ENCODE results near the gene CPHXL. TPM values are rescaled to one million over a fixed set of nuclear protein-coding genes. Genes with fewer than 3 reads are reported as not detected.

Gene CPHXL
- not detected for polyA plus RNA-seq (2013, experiment 1 of 2; ENCODE audit: insufficient read length)
- not detected for polyA plus RNA-seq (2013, experiment 2 of 2; ENCODE audit: insufficient read length)

DNA sequence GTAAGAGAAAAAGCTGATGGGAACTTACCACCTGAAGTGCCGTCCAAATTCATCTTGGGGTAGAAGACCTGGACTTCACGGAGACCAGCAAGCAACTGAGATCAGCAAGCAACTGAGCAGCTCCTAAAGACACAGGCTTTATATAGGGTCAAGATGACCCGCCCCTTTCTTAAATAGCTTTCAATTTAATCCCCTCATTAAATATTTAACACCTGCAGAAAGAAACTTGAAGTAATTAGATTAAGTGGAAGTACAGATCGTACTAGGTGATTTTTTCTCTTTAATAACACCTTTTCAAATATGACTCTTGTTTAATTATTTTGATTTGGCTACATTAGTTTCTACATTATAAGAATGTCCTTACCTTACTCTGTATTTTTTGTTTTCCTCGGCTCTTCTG, at the start of gene CPHXL:
Gene CPHXL (minus strand): TSS at position 101 of the 400 bp plus-strand sequence. CDS start 48 bp downstream, at position 53.
- DNase-seq = no peak

- DNase-seq = no peak
These were observed 47.9 kb upstream of the CPHXL start for GRCh38 chr16:75774197-75774596.

GRCh38 chr16:75770051-75770450, 43.8 kb upstream of the CPHXL start:
- no peak for DNase-seq

GRCh38 chr16:75764154-75764768, 38.0 kb upstream of the CPHXL start:
- peak; percentile 61 for DNase-seq

DNA sequence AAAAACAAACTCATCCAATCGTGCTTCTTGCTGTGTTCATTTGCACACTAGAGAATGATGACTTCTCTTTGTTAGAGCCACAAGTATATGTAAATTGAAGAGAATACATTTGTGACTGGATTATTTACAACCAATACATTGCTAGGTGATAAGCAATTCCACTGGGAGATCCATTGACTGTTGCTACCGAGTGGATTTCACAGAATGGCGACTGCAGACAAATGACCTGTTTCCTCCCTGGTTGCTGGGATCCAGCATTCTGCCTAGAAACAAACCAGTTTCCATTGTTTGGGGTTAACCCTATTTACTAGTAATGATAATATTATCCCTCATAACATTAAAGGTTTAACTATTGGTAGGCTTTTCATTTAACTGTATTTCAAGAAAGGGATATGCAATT, 36.9 kb upstream of the CPHXL start:
- no peak for DNase-seq

DNA sequence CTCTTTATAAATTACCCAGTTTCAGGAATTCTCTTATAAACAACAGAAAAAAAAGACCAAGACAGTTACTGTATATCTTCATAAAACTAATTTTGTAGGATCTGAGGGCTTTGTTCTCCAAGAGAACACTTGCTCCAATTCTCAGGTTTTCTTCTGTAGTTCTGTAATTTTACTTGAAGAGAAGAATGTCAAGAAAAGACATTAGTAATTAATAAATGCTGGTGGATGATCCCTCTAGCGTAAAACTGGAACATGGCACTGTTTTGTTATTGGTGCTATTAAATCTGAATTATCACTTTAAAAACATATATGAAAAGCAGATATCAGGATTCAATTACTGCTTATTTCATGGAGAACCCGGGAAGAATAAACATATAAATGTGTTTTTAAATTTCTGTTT, 36.5 kb upstream of the CPHXL start:
- no peak for DNase-seq

GRCh38 chr16:75761108-75761507, 34.8 kb upstream of the CPHXL start:
- peak; percentile 43 for DNase-seq

DNA sequence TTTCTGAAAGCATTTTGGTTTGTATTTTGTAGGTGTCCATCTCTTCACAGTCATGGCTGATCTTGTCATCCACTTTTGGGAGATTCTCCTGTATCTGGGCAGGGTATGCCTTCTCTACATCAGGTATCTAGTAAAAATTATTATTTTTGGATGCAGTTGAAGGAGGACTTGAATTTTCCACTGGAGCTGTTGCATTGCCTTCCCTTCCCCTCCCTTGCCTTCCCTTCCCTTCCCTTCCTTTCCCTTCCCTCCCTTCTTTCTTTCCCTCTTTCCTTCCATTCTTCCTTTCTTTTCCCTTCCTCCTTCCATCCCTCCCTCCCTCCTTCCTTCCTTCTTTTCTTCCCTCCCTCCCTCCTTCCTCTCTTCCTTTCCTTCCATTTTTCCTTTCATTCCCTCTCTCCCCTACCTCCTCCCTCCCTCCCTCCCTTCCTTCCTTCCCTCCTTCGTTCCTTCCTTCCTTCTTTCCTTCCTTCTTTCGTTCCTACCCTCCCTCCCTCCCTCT, 33.8 kb upstream of the CPHXL start:
- no peak for DNase-seq

- DNase-seq = peak; percentile 41
These were observed 31.9 kb upstream of the CPHXL start for GRCh38 chr16:75758215-75758614.

- no peak for DNase-seq
These were observed 27.9 kb upstream of the CPHXL start for GRCh38 chr16:75754141-75754540.

- DNase-seq = no peak
These were observed 24.2 kb upstream of the CPHXL start for GRCh38 chr16:75750528-75750927.

DNA sequence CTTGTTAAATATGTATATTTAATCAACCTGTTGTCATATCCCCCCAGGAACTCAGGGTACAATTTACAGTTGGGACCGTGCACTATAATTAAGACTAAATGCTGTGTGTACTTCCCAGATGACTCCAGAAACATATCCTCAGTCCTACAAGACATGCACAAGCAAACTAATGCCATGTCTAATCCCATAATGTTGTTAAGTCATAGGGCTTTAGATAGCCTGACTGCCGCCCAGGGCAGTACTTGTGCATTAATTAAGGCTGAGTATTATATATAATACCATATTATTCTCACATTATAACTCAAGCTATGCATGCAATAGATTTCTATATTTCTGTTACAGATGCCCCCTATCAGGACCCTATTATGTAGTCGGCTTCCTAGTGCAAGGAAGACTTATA, 20.1 kb upstream of the CPHXL start:
- DNase-seq = no peak

- no peak for DNase-seq
These were observed 19.5 kb upstream of the CPHXL start for GRCh38 chr16:75745823-75746222.

DNA sequence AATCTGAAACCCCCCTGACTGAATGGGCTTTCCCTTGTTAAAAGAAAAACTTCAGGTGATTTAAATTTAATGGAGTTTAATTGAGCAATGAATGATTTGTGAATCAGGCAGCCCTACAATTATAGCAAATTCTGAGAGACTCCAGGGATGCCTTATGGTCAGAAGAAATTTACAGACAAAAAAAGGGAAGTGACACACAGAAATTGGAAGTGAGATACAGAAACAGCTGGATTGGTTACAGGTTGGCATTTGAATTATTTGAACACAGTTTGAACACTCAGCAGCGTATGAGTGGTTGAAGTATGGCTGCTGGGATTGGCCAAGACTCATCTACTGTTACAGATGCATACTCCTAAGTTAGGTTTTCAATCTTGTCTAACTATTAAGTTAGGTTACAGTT, 19.0 kb upstream of the CPHXL start:
- no peak for DNase-seq

DNA sequence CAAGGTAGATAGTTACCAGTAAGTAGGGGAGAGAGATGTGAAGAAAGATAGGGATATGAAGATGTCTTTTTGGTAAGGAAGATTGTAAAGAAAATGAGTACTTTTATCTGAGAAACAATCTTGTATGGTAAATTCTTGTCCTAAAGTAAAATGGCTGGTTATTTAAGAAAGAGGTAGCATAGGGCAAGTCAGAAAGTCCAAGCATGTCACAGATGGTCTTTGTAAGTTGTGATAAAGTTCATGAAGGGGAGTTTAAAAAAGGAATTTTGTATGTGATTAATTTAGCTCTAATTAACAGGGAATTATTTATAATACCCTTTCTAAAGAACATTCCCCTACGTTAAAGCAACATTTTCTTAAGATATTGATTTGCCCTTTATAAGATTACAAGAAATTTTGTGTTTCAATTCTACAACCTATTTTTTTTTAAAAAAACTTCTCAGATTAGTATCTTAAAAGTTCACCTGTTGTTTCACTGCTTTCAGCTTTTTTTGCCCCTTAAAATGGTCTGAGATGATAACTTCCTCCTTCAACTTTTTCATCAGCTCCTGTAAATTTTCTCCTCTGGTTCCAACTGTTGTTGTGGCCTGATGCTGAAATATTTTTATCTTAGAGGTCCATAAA, 16.2 kb upstream of the CPHXL start:
- no peak for DNase-seq

DNA sequence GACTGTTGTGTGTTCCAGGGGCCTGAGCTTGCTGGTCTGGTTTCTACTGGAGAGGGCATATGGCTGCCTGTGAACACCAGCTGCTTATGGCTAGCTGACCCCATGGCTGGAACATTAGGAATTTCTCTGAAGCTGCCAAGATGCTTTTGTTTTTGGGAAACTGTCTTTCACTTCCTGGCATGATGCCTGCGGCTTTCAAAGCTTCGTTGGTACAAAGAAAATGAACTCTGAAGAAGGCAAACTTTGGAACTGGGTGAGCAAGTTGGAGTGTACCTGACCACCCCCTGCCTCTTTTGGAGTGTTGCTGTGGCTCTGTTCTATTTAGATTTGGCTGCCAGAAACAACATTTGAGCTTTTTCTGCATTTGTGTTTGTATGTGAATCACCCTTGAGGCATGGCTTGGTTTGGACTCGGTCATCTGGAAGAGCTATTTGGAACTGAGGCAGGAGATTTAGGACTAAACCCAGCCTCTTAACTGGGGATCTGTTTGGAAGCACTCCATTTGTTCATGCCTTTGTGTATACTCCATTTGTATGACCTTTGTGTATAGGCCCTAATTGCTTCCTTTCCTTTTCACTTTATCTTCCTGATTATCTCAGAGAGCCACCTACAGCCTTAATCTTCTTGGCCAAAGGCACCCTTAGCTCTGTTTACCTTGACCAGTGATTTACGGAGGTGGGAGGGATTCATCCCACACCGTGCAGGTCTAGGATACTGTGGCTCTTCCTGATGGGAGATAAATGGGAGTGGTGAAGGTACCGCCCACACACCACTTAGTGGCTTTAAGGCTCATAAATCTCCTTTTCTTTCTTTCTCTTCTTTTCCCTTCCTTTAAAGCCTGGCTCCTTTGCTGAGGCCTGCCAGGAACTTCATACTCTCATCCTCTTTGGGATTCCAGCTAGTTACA, 7.3 kb upstream of the CPHXL start:
- DNase-seq = peak; percentile 21

GRCh38 chr16:75732871-75733270, 6.6 kb upstream of the CPHXL start:
- DNase-seq = no peak

- DNase-seq = no peak
These were observed 931 bp upstream of the CPHXL start for GRCh38 chr16:75727221-75727620.

GRCh38 chr16:75718452-75718851, 7.8 kb downstream of the CPHXL start:
- no peak for DNase-seq

DNA sequence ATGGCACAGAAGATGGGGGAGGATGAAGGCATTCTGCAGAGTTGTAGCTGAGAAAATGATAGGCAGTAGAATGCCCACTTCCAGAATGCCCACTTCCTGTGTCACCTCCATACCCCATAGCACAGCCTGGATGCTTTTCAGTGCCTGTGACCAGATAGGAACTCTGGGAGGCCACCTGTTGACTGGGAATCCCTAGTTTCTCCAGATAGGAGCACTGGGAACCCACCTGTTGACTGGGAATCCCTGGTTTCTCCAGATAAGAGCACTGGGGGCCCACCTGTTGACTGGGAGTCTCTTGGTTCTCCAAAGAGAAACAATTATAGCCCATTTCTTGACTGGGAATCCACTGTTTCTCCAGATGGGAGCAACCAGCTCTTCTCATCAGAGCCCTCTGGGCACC, 11.6 kb downstream of the CPHXL start:
- no peak for DNase-seq

DNA sequence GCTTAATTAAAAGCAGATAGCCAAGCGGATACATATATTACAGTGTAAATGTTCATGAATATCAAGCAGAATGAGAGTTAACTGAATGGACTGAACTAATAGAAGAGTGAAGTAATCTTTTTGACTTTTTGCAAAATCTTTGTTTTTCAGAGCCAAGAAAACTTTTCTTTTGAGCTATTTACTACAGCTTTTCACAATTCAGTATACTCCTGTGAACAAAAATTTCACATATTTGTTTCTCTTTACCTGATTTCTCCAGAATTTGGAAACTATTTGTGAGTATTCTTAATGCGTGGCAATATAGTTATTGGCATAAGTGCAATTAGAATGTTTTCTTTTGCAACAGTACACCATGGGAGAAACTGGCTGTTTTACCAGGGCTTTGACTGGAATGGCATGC, 15.9 kb downstream of the CPHXL start:
- no peak for DNase-seq

GRCh38 chr16:75703306-75703705, 23.0 kb downstream of the CPHXL start:
- DNase-seq = no peak

- DNase-seq = no peak
These were observed 24.0 kb downstream of the CPHXL start for GRCh38 chr16:75702242-75702641.
